Gastroesophageal sphincter (tissue), 4 donors: Measurements from ENCODE around the gene ZNF2. TPM values are rescaled to one million over a fixed set of nuclear protein-coding genes. Genes with fewer than 3 reads are reported as not detected.

Source experiments
- ATAC-seq: fragments of 150-250 bp; one replicate; pipeline ENCODE4 v1.9.1; 2016; ENCODE audit warnings: mild to moderate bottlenecking, moderate library complexity
- H3K27ac ChIP-seq, 4 donors: fragments of 200-600 bp; sonication (generic) in 3 of 4; 1 replicate in 3 of 4; 2 replicates in 1 of 4; pipeline ENCODE4 v1.5.1; 2016 to 2019
- H3K27me3 ChIP-seq: fragments of 200-600 bp; sonication (generic); one replicate; pipeline ENCODE4 v1.5.1; 2019
- H3K36me3 ChIP-seq, 2 donors: fragments of 200-600 bp; sonication (generic); one replicate each; pipeline ENCODE4 v1.5.1; 2019; ENCODE audit warnings: control low read depth in 1 of 2
- H3K4me1 ChIP-seq, 3 donors: fragments of 200-600 bp; sonication (generic); 1 replicate in 2 of 3; 2 replicates in 1 of 3; pipeline ENCODE4 v1.5.1; 2016 to 2019; ENCODE audit warnings: control low read depth in 2 of 3
- H3K4me3 ChIP-seq, 2 donors: fragments of 200-600 bp; sonication (generic); one replicate each; pipeline ENCODE4 v1.5.1; 2019; ENCODE audit warnings: mild to moderate bottlenecking in 1 of 2, moderate library complexity in 1 of 2
- H3K9me3 ChIP-seq, 3 donors: fragments of 200-600 bp; sonication (generic); one replicate each; pipeline ENCODE4 v1.5.1; 2017 to 2019; ENCODE audit warnings: control low read depth in 2 of 3
- CTCF ChIP-seq, 4 experiments: fragments of 200-600 bp in 2 of 4; fragments of 450-650 bp in 2 of 4; sonication (generic) in 1 of 4; IDR thresholded peaks; one replicate each; pipeline ENCODE4 v1.5.1; 2017 to 2019; ENCODE audit warnings: antibody characterized with exemption in 4 of 4, mild to moderate bottlenecking in 2 of 4, moderate library complexity in 2 of 4
- EP300 ChIP-seq: sonication (generic); formaldehyde crosslinking; IDR thresholded peaks from one replicate; pipeline ENCODE4 v1.6.1; 2017; ENCODE audit warnings: antibody characterized with exemption, mild to moderate bottlenecking
- POLR2A ChIP-seq, 2 donors: fragments of 450-650 bp; IDR thresholded peaks; one replicate each; pipeline ENCODE4 v1.6.1; 2017; ENCODE audit warnings: antibody characterized with exemption in 2 of 2, mild to moderate bottlenecking in 2 of 2, moderate library complexity in 1 of 2
- POLR2AphosphoS5 ChIP-seq: sonication (generic); formaldehyde crosslinking; IDR thresholded peaks from one replicate; pipeline ENCODE4 v1.6.1; 2017; ENCODE audit warnings: antibody characterized with exemption
- WGBS, 2 donors: methylation state at CpG; one replicate each; pipeline ENCODE4 v1.1.5; 2018; ENCODE audit warnings: low coverage in 1 of 2; 5-methylcytosine and 5-hydroxymethylcytosine counted together
- total RNA-seq, 4 donors: library from RNA; depleted of rRNA; stranded (reverse); fragments of >200 nt; gene quantifications; one replicate each; pipeline ENCODE4 v1.1.0, GENCODE V29; 2016

The ZNF2 gene
- total RNA-seq, 4 donors from 2014 or later = 3.1 to 7.9 (median 3.7) TPM

- 77 to 81% methylated on average over 7 of the region's 7 CpGs for WGBS, 2 donors
- no peak for ATAC-seq
- no peak overlapping the region for H3K4me3 ChIP-seq
- no peak for TF ChIP-seq POLR2AphosphoS5
- no peak for TF ChIP-seq EP300
- no peak for TF ChIP-seq POLR2A (IDR thresholded peaks at IDR 0.05)
- TF ChIP-seq CTCF (IDR thresholded peaks at IDR 0.05) = no peak
- H3K27ac ChIP-seq = no peak overlapping the region
- H3K27me3 ChIP-seq = no peaks in the 10 kb centered on the region
- H3K36me3 ChIP-seq = peaks cover 0 to 11% of the 10 kb centered on the region in 2 donors
- no peaks in the 10 kb centered on the region for H3K9me3 ChIP-seq
- H3K4me1 ChIP-seq = peaks cover 0 to 1% (median 0%) of the 10 kb centered on the region in 3 donors
These were observed 6.3 kb downstream of the ZNF2 start for GRCh38 chr2:95171902-95172301.

GRCh38 chr2:95174031-95174542 is 8.5 kb downstream of the ZNF2 start:
- no peaks in the 10 kb centered on the region for H3K9me3 ChIP-seq
- H3K4me1 ChIP-seq = no peaks in the 10 kb centered on the region
- H3K27me3 ChIP-seq = no peaks in the 10 kb centered on the region
- H3K4me3 ChIP-seq = no peak overlapping the region
- TF ChIP-seq POLR2A (IDR thresholded peaks at IDR 0.05) (no peak), EP300 (no peak), CTCF (IDR thresholded peaks at IDR 0.05) (no peak), POLR2AphosphoS5 (no peak)
- 88 to 89% methylated on average over 2 of the region's 2 CpGs for WGBS, 2 donors
- H3K36me3 ChIP-seq = peaks cover 0 to 30% of the 10 kb centered on the region in 2 donors
- no peak for ATAC-seq
- no peak overlapping the region for H3K27ac ChIP-seq

GRCh38 chr2:95179451-95179850 is 13.8 kb downstream of the ZNF2 start:
- Histone ChIP-seq H3K4me1 (no peaks in the 10 kb centered on the region), H3K27me3 (no peaks in the 10 kb centered on the region), H3K9me3 (peaks cover 0 to 15% (median 0%) of the 10 kb centered on the region in 3 donors), H3K36me3 (peaks cover 0 to 74% of the 10 kb centered on the region in 2 donors), H3K27ac (no peak overlapping the region), H3K4me3 (no peak overlapping the region)
- ATAC-seq = no peak
- WGBS, 2 donors = 62 to 72% methylated on average over 4 to 5 of the region's 7 CpGs
- TF ChIP-seq EP300 (no peak), CTCF (IDR thresholded peaks at IDR 0.05) (no peak), POLR2A (IDR thresholded peaks at IDR 0.05) (no peak), POLR2AphosphoS5 (no peak)

GRCh38 chr2:95181774-95182173 is 16.2 kb downstream of the ZNF2 start:
- TF ChIP-seq CTCF (IDR thresholded peaks at IDR 0.05) = no peak
- no peak for TF ChIP-seq POLR2A (IDR thresholded peaks at IDR 0.05)
- no peak for TF ChIP-seq EP300
- no peak for TF ChIP-seq POLR2AphosphoS5
- no peak overlapping the region for H3K27ac ChIP-seq
- no peaks in the 10 kb centered on the region for H3K4me1 ChIP-seq
- 97 to 98% methylated on average over 12 to 13 of the region's 18 CpGs for WGBS, 2 donors
- H3K27me3 ChIP-seq = no peaks in the 10 kb centered on the region
- peaks cover 0 to 64% of the 10 kb centered on the region in 2 donors for H3K36me3 ChIP-seq
- peaks cover 0 to 15% (median 0%) of the 10 kb centered on the region in 3 donors for H3K9me3 ChIP-seq
- no peak overlapping the region for H3K4me3 ChIP-seq
- ATAC-seq = no peak

GRCh38 chr2:95185197-95185596 is 19.6 kb downstream of the ZNF2 start:
- 93 to 100% methylated on average over 2 to 3 of the region's 3 CpGs for WGBS, 2 donors
- no peaks in the 10 kb centered on the region for H3K27me3 ChIP-seq
- H3K4me3 ChIP-seq = no peak overlapping the region
- H3K36me3 ChIP-seq = peaks cover 0 to 33% of the 10 kb centered on the region in 2 donors
- H3K27ac ChIP-seq = no peak overlapping the region
- TF ChIP-seq POLR2A (IDR thresholded peaks at IDR 0.05) = no peak
- TF ChIP-seq CTCF (IDR thresholded peaks at IDR 0.05) = no peak
- no peak for TF ChIP-seq POLR2AphosphoS5
- no peak for TF ChIP-seq EP300
- no peak for ATAC-seq
- peaks cover 0 to 15% (median 0%) of the 10 kb centered on the region in 3 donors for H3K9me3 ChIP-seq
- no peaks in the 10 kb centered on the region for H3K4me1 ChIP-seq
